Skeletal muscle cell (primary cell): Measurements from ENCODE around the gene TBC1D24.
"Not testable (repeated sequence)": the region's sequence is repeated elsewhere in the genome, so short reads cannot be mapped to it uniquely, and the experiment has no call there.

Source experiments
- DNase-seq: peaks from one replicate; pipeline ENCODE4 v3.0.0-alpha.2; 2010; ENCODE audit warnings: low read depth
- H3K4me3 ChIP-seq: 2 replicates; pipeline ENCODE4 v1.5.1; 2011; ENCODE audit warnings: low read depth, mild to moderate bottlenecking, control low read depth, low read length, moderate library complexity

TBC1D24 gene

DNA sequence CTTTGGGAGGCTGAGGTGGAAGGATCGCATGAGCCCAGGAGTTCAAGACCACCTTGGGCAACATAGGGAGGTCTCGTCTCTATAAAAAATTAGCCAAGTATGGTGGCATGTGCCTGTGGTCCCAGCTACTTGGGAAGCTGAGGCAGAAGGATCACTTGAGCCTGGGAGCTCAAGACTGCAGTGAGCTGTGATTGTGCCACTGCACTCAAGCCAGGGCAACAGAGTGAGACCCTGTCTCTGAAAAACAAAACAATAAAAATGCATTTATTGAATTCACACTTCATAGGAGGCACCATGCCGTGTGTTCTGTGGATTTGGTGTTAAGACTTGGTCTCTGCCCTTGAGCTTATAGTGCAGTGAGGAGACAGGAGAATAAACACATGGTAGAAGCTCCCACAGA is 2.4 kb downstream of the TBC1D24 start:
- no peak for DNase-seq
- no peak overlapping the region for H3K4me3 ChIP-seq

DNA sequence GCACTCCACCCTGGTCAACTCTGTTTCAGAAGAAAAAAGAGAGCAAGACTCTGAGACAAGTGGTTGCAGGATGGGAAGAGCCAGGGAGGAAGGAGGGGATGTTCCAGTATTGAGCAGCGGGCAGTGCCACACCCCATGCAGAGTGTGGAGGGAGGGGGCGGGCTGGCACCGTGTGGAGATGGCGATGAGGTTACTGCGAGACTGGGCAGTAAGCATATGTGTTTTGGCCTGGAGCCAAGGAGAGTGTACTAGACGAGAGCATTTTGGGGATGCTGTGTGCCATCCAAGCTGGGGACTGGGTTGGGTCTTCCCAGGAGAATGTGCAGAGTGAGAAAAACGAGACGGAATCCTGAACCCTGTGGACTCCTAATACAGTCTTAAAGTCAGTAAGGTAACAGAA is 3.4 kb downstream of the TBC1D24 start:
- DNase-seq: no peak
- no peak overlapping the region for H3K4me3 ChIP-seq

DNA sequence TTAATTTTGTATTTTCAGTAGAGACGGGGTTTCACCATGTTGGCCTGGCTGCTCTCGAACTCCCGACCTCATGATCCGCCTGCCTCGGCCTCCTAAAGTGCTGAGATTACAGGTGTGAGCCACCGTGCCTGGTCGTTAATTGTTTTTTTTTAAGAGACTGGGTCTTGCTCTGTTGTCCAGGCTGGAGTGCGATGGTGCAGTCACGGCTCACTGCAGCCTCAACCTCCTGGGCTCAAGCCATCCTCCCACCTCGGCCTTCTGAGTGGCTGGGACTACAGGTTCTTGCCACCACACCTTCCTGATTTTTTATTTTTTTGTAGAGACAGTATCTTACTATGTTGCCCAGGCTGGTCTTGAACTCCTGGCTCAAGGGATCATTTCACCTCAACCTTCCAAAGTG is 5.1 kb downstream of the TBC1D24 start:
- DNase-seq, H3K4me3 ChIP-seq: not testable (repeated sequence)

DNA sequence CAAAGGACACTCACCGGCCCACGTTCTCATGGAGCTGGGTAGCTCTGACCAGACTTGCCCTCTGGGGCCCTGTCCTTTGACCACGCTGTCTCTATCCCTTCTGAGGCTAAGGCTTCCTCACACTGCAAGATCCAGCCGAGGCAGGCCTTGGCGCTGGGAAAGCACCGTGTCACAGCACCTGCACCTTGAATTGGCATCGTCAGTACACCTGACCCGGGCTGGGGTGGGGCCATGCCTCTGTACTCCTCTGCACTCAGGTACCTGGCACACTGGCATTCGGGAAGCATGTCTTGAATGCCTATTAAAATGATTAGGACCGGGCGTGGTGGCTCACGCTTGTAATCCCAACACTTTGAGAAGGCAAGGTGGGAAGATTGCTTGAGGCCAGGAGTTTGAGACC is 6.0 kb downstream of the TBC1D24 start:
- DNase-seq: no peak

GRCh38 chr16:2481676-2482075 is 6.7 kb downstream of the TBC1D24 start:
- no peak for DNase-seq
- no peak overlapping the region for H3K4me3 ChIP-seq

More for the DNA sequence above, 6.0 kb downstream of the TBC1D24 start:
- H3K4me3 ChIP-seq: no peak overlapping the region

DNA sequence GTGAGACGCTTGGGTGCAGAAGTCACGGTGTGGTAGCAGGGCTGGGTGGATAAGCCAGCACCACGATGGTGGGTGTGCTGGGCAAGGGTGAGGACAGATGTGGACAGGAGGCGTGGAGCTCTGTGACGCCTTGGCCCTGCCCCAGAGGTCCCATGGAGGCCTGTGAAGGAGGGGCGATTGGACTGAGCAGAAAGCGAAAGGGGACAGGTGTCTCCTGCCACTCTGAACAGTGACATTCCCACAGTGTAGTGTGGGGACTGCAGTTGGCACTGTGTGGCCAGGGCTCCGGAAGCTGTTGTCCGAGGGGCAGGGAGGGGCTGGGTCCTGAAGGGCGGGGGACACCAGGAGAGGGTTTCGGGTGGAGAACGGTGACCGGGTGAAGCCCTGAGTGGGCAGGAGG is 7.3 kb downstream of the TBC1D24 start:
- DNase-seq: no peak
- H3K4me3 ChIP-seq: no peak overlapping the region

DNA sequence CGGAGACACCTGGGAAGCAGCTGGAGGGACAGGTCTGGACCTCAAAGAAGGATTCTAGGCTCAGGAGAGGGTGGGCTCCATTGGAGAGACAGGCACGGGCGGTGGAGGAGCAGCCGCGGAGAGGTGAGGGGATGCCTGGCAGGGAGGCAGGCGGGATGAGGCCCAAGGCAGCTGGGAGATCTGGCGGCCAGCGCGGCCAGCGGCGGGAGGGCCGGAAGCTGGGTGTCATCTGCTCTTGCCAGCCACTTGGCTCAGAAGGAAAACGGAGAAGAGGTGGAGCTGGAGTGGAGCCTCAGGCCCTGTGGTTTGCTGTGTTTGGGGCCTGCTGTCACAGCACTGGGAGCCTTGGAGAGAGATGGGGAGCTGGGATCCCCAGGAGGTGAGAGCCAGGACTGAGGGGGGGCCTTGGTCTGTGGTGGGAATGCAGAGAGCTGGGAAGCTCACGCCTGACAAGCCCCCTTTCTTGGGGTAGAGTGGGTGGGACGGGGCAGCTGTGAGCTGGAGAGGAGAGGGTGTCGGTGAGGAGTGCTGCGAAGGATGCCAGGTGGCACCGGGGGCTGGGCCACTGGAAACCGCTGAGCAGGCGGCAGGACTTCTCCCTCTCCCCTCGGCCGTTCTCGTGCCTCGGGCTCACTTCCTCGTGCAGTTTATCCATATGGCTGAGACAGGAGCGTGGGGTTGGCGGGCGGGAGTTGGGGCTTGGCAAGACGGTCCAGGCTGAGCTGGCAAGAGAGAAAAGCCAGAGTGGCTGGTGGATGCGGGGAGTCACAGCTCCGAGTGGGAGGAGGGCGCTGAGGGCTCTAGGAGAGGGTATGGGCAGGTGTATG is 8.0 kb downstream of the TBC1D24 start:
- H3K4me3 ChIP-seq: peak overlapping the region; percentile 7
- DNase-seq: peak; percentile 31

GRCh38 chr16:2483939-2484897 is 9.3 kb downstream of the TBC1D24 start:
- DNase-seq: no peak
- H3K4me3 ChIP-seq: no peak overlapping the region

DNA sequence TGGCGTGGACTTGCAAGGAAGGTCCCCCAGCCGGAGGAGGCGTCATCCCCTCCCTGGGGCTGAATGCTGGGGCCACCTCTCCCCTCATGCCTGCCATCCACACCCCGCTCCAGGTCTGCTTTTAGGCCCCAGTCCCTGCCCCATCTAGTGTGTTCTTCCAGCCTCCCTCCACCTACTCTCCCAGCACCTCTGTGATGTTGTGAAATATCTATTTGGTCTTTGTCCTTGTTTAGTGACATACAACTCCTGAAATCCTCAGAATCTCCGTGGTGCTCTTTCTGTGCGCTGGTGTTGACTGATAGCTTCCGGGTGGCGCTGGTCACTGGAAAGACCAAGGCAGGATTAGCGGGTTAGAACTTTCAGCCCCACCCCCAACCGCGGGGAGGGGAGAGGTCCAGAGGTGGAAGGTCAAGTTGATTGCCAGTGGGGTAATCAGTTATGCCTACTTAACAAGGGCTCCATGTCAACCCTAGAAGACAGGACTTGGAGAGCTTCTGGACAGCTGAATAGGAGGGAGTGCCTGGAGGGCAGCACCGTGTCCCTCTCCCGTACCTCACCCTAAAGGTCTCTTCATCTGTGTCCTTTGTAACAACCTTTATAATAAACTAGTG is 10.1 kb downstream of the TBC1D24 start:
- DNase-seq: no peak
- no peak overlapping the region for H3K4me3 ChIP-seq

- H3K4me3 ChIP-seq: no peak overlapping the region
- no peak for DNase-seq
These were observed 11.0 kb downstream of the TBC1D24 start for GRCh38 chr16:2485811-2486507.

GRCh38 chr16:2486645-2487516 is 12.0 kb downstream of the TBC1D24 start:
- no peak overlapping the region for H3K4me3 ChIP-seq
- DNase-seq: no peak

DNA sequence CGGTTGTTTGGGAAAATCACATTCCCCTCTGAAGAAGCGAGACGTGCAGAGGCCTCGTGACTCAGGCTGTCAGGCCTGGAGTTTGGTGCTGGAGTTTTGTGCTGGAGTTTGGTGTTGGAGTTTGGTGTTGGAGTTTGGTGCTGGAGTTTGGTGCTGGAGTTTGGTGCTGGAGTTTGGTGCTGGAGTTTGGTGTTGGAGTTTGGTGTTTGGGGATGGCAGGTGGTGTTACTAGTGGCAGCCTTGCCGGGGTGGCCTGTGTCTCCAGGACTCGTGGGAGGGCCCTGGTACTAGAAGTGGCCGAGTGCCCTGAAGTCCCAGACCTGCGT is 12.6 kb downstream of the TBC1D24 start:
- DNase-seq: no peak
- no peak overlapping the region for H3K4me3 ChIP-seq

DNA sequence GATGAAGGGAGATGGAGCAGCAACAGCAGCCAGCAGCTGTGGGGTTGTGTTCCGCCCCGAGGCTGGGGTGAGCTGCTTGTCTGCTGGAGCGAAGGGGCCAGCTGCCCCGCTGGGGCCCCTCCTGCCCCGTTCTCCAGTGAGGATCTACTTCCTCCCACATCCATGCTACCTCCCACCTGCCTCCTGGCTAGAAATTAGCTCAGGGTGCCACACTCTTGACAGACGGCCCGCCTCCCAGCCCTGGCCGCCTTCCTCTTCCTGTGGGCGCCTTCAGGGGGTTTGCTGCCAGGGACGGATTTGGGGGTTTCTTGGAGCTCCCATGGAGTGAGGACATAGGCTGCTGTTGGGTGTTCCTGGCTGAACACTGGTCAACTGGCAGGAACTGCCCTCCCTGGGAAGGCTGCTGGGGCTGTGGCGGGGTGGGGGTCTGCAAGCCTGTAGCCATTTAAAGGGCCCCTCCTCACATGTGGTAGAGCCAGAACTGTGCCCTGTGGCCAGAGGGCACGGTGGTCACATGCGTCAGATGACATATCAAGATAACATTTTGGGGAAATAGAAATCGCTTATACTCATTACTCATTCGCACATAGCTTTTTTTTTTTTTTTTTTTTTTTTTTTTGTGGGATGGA is 13.1 kb downstream of the TBC1D24 start:
- H3K4me3 ChIP-seq: no peak overlapping the region

GRCh38 chr16:2489581-2489980 is 14.7 kb downstream of the TBC1D24 start:
- no peak for DNase-seq
- no peak overlapping the region for H3K4me3 ChIP-seq

More for the DNA sequence above, 13.1 kb downstream of the TBC1D24 start:
- no peak for DNase-seq

- H3K4me3 ChIP-seq: no peak overlapping the region
- no peak for DNase-seq
These were observed 15.5 kb downstream of the TBC1D24 start for GRCh38 chr16:2490190-2491105.

- no peak overlapping the region for H3K4me3 ChIP-seq
- no peak for DNase-seq
These were observed 17.4 kb downstream of the TBC1D24 start for GRCh38 chr16:2492292-2492691.

DNA sequence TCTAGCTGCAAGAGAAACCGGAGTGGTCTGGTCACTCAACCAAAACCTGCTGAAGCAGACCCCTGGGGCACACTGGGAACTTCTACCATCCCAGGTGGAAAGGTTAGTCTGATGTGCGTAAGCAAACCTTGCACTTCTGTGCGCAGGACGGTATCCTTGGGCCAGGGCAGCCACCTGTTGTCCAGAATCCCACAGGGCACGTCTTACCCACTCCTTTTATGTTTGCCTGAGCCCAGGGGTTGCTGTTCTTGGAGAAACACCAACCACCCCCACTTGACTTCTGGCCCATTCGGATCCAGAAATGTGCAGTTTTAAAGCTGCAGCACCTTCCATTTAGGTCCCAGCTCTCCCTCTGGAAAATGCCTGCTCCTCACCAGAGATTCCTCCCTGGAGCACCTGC is 18.7 kb downstream of the TBC1D24 start:
- DNase-seq: no peak
- H3K4me3 ChIP-seq: no peak overlapping the region
